Activated CD8-positive, alpha-beta memory T cell treated with anti-CD3 and anti-CD28 coated beads, Interleukin-2, amount 10 ng/mL, durations not matched to agents 7 days and 5 days (primary cell): ENCODE measurements around the gene TMEM156. TPM values are rescaled to one million over a fixed set of nuclear protein-coding genes. Genes with fewer than 3 reads are reported as not detected.

Experiments
- ATAC-seq: fragments of 150-1000 bp; cut with Tn5 transposase; one replicate; pipeline ENCODE4 v1.10.0; 2021; ENCODE audit warnings: moderate library complexity
- CTCF ChIA-PET: fragments of 350-600 bp; sonication (Branson Sonifier 250); formaldehyde crosslinking; loops from one replicate; lab custom pipeline; 2021; ENCODE audit warnings: antibody characterized with exemption; lab: Charles Lee
- DNase-seq: peaks from one replicate; pipeline ENCODE4 v3.0.0-alpha.2; 2020
- H3K27ac Mint-ChIP-seq: one replicate; pipeline ENCODE4 v1.8.0; 2021; ENCODE audit warnings: mild to moderate bottlenecking, mixed read lengths
- H3K27me3 Mint-ChIP-seq: one replicate; pipeline ENCODE4 v1.8.0; 2021; ENCODE audit warnings: mixed read lengths
- H3K36me3 Mint-ChIP-seq: one replicate; pipeline ENCODE4 v1.8.0; 2021; ENCODE audit warnings: mild to moderate bottlenecking, mixed read lengths
- H3K4me1 Mint-ChIP-seq: one replicate; pipeline ENCODE4 v1.8.0; 2021; ENCODE audit warnings: mixed read lengths
- H3K4me3 Mint-ChIP-seq: one replicate; pipeline ENCODE4 v1.8.0; 2021; ENCODE audit warnings: mild to moderate bottlenecking, moderate library complexity, mixed read lengths
- H3K9me3 Mint-ChIP-seq: one replicate; pipeline ENCODE4 v1.8.0; 2022; ENCODE audit warnings: low read depth, mixed read lengths
- total RNA-seq, 2 experiments: library from RNA; stranded (reverse); gene quantifications; one replicate each; pipeline ENCODE4 v1.2.3, GENCODE V29; 2021

Gene TMEM156
- total RNA-seq, 2 experiments from 2014 or later, result 18.5 to 18.8 TPM

GRCh38 chr4:38921151-38921550 lies 111.1 kb downstream of the TMEM156 start:
- Mint-ChIP-seq H3K9me3 (no peaks in the 10 kb centered on the region), H3K4me3 (no peak overlapping the region), H3K27me3 (peaks cover 11% of the 10 kb centered on the region), H3K27ac (no peak overlapping the region), H3K36me3 (no peaks in the 10 kb centered on the region), H3K4me1 (peaks cover 3% of the 10 kb centered on the region)
- CTCF ChIA-PET, result no interaction called here
- ATAC-seq (no peak), DNase-seq (no peak)

- CTCF ChIA-PET, result no interaction called here
These were observed 111.5 kb downstream of the TMEM156 start for GRCh38 chr4:38920677-38921076.

GRCh38 chr4:38920186-38920585 lies 112.0 kb downstream of the TMEM156 start:
- DNase-seq (no peak), ATAC-seq (no peak)
- CTCF ChIA-PET, result no interaction called here
- Mint-ChIP-seq H3K9me3 (no peaks in the 10 kb centered on the region), H3K27ac (no peak overlapping the region), H3K36me3 (no peaks in the 10 kb centered on the region), H3K4me3 (no peak overlapping the region), H3K4me1 (peaks cover 4% of the 10 kb centered on the region), H3K27me3 (peaks cover 8% of the 10 kb centered on the region)

More at GRCh38 chr4:38920677-38921076, 111.5 kb downstream of the TMEM156 start:
- Mint-ChIP-seq H3K27me3 (peaks cover 8% of the 10 kb centered on the region), H3K36me3 (no peaks in the 10 kb centered on the region), H3K4me1 (peaks cover 3% of the 10 kb centered on the region), H3K27ac (no peak overlapping the region), H3K4me3 (no peak overlapping the region), H3K9me3 (no peaks in the 10 kb centered on the region)
- no peak for DNase-seq
- ATAC-seq, result no peak

GRCh38 chr4:38919494-38919893 lies 112.7 kb downstream of the TMEM156 start:
- CTCF ChIA-PET, result interaction anchor here (0.6 to 0.7 kb wide), 2 partner anchors 14 to 215 kb away, joined by 3 read pairs; no protein-coding TSS in a partner anchor
- DNase-seq (no peak), ATAC-seq (no peak)
- no peaks in the 10 kb centered on the region for H3K9me3 Mint-ChIP-seq
- no peaks in the 10 kb centered on the region for H3K36me3 Mint-ChIP-seq
- H3K27me3 Mint-ChIP-seq, result peaks cover 8% of the 10 kb centered on the region
- H3K4me1 Mint-ChIP-seq, result peaks cover 9% of the 10 kb centered on the region
- no peak overlapping the region for H3K4me3 Mint-ChIP-seq
- no peak overlapping the region for H3K27ac Mint-ChIP-seq

- peaks cover 7% of the 10 kb centered on the region for H3K27me3 Mint-ChIP-seq
- no peak overlapping the region for H3K4me3 Mint-ChIP-seq
- no peak for DNase-seq
- H3K9me3 Mint-ChIP-seq, result no peaks in the 10 kb centered on the region
- ATAC-seq, result no peak
- CTCF ChIA-PET, result interaction anchor here (1.5 kb wide), 1 partner anchor 15 kb away, joined by 4 read pairs; no protein-coding TSS in a partner anchor
- H3K4me1 Mint-ChIP-seq, result peaks cover 9% of the 10 kb centered on the region
- H3K27ac Mint-ChIP-seq, result no peak overlapping the region
- H3K36me3 Mint-ChIP-seq, result no peaks in the 10 kb centered on the region
These were observed 114.7 kb downstream of the TMEM156 start for GRCh38 chr4:38917481-38918025.

Other genes with a start within 250 kb of the TMEM156 start
- gene TLR10, start 249.4 kb downstream of the TMEM156 start, total RNA-seq, result under 1 TPM in 1 of 2 experiments, not detected in 1; 0.09 TPM
- gene TLR1, start 227.6 kb downstream of the TMEM156 start, total RNA-seq, result 1 to 10 TPM; 3.2 to 5.3 TPM
- 1 to 10 TPM in 1 of 2 experiments, under 1 TPM in 1; 0.77 to 1.3 TPM for gene TLR6, start 175.6 kb downstream of the TMEM156 start, total RNA-seq
- under 1 TPM in 1 of 2 experiments, not detected in 1; 0.40 TPM for gene FAM114A1, start 164.6 kb downstream of the TMEM156 start, total RNA-seq
- 10 to 100 TPM; 21.6 to 26.2 TPM for gene KLHL5, start 29.8 kb upstream of the TMEM156 start, total RNA-seq
- gene WDR19, start 150.1 kb upstream of the TMEM156 start, total RNA-seq, result 1 to 10 TPM; 8.4 to 8.5 TPM